Amniotic stem cell (primary cell): Measurements from ENCODE around the gene ULK4.
"Not testable (repeated sequence)": the region's sequence is repeated elsewhere in the genome, so short reads cannot be mapped to it uniquely, and the experiment has no call there.

Experiments used
- DNase-seq: peaks from one replicate; lab custom pipeline; 2025; lab: John Stamatoyannopoulos, UW

Gene ULK4

DNA sequence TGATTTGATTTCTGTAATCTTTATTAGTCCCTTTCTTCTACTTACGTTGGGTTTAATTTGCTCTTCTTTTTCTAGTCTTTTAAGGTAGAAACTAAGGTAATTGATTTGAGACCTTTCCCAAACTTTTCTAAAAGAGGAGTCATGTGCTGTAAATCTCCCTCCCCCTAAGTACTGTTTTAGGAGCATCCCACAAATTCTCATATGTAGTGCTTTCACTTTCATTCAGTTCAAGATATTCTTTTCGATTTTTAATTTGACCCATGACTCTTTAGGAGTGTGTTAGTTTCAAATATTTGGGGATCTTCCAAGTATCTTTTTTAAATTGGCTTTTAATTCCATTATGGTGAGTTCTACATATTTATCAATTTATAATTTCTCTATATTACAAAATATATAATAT is 520.8 kb downstream of the ULK4 start:
- DNase-seq, result no peak

DNA sequence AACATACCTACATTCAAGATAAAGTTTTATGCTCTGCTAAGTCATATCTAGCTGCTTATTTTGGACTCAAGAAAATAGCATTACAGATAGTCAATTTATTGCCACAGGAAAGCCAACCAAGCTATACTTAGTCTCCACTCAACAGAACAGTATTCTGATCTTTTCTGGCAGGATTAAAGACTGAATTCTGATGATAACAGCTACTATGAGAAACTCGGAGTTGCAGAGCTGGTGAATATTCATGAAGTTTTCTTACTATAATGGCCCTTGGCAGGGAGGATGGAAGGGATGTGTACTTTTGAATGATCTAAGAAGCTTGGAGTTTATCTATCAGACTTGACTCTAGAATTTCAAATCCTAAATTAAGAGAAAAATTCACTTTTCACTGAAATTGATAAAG is 524.9 kb downstream of the ULK4 start:
- no peak for DNase-seq

DNA sequence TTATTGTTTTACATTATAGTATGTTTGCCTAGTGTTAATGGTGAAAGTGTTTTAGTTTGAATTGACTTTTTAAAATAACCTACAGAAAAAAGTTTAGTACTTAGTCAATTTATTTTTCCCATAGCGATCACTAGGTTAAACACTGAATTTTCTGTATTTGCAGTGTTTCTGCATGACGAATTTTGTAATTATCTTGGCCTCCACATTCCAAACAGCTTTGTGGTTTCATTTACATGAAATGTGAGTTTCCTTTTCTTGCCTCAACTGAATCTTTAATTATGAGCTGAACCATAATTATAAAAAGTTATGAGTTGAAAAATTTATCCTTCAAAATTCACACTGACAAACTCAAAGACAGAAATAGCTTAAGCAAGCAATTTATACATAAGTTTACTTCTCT is 527.1 kb downstream of the ULK4 start:
- DNase-seq, result no peak

DNA sequence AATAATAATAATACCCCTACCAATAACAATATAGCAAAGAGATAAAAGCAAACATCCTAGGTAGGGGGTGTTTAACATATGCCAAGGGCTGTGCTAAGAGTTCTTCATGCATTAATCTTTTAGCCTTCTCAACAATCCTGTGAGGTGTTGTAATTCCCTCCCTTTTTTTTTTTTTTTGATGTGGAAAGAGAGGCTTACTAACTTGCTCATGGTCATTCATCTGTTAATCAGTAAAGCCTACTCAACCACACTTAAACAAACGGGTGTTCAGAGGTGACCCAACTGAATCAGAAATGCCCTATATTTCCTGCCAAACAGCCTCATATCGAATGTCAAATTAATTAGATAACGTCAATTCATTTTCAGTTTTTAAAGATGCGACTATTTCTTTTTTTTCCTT is 530.5 kb downstream of the ULK4 start:
- DNase-seq, result no peak

DNA sequence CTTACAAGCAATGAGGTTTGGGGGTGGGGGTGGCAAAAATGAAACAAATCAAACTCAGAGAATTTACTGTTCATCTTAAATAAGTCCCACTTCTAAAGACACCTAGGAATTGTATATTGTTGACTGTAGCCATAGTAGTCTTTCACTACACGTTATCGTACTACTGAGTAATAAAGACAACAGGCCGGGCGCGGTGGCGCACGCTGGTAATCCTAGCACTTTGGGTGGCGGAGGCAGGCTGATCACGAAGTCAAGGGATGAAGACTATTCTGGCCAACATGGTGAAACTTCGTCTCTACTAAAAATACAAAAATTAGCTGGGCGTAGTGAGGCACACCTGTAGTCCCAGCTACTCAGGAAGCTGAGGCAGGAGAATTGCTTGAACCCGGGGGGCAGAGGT is 531.0 kb downstream of the ULK4 start:
- no peak for DNase-seq

DNA sequence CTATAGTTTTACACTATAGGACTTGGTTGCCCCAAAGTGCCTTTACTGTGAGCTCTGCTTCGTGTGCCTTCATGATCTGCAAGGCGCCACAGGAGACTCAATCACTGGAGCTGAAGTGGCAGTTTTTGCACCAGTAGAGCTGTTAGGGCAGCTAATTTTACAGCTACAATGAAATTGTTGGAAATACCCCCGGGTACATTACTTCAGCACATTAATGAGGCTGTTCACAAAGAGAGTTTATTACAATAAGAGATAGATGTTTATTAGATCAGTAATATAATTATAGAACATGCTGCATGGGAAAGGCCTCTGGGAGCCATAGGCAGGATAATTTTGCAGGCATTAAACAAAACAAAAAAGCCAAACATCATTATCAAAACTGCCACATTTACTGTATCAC is 531.5 kb downstream of the ULK4 start:
- no peak for DNase-seq

DNA sequence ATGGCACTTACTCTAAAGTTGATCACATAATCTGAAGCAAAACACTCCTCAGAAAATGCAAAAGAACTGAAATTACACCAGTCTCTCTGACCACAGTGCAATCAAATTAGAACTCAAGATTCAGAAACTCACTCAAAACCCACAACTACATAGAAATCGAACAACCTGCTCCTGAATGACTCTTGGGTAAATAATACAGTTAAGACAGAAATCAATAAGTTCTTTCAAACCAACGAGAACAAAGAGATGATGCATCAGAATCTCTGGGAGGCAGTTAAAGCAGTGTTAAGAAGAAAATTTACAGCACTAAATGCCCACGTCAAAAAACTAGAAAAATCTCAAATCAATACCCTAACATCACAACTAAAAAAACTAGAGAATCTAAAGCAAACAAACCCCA is 535.4 kb downstream of the ULK4 start:
- no peak for DNase-seq

DNA sequence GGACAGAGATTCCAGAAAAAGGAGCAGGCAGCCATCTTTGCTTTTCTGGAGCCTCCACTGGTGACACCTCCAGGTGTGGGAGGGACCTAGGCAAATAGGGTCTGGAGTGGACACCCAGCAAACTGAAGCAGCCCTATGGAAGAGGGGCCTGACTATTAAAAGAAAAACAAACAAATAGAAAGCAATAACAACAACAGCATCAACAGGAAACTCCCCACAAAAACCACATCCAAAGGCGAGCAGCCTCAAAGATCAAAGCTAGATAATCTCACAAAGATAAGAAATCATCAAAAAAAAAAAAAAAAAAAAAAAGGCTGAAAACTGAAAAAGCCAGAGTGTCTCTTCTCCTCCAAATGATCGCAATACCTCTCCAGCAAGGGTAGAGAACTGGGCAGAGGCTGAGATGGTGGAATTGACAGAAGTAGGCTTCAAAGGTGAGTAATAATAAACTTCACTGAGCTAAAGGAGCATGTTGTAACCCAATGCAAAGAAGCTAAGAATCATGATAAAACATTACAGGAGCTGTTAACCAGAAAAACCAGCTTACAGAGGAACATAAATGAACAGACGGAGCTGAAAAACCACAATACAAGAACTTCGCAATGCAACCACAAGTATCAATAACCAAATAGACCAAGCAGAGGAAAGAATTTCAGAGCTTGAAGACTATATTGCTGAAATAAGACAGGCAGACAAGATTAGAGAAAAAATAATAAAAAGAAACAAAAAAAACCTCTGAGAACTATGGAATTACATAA is 537.2 kb downstream of the ULK4 start:
- no peak for DNase-seq

DNA sequence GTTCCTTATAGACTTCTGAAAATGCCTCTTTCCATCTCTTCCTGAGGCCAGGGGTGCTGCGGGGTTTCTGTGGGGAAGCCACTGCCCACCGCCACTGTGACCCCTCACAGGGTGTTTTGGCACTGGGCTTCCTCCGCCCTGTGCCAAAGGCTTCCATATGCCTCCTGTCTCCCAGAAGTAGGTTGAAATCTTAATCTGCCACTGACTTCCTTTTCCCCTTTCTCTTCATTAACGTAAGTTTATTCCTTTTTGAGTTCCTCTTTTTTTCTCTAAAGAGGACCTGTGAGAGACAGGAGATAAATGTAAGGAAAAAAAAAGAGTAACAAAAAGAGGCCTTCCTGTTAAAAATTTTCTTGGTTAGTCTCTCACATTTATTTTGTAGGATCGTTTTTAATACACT is 542.1 kb downstream of the ULK4 start:
- DNase-seq, result no peak

DNA sequence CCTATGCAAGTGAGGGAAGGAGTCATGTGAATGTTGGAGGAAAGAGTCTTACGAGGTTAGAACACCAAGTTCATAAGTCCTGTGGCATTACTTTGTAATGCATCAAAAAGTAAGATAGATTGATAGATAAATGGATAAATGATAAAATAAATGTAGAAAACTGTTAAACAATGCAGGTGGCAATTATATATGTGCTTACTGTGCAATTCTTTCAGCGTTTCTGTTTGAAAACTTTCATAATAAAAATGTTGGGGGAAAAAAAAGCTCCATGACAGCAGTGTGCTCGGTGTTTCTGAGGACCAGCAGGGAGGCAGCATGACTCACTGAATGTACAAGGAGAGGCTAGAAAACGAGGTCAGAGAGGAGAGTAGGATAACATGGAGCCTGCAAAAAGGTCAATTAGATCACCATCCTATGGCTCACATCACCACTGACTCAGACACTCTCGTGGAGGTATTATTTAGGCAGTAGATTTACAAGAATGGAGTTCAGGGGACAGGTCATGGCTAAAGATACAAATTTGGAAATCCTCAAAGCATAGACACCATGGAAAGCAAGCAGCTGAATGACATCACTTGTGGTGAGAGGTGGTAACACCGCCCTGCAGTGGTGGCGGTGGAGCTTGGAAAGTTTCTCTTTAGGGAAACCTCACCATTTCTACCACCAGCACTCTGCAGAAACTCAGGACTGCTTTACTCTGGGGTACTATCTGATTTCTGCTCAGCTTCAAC is 542.8 kb downstream of the ULK4 start:
- no peak for DNase-seq

DNA sequence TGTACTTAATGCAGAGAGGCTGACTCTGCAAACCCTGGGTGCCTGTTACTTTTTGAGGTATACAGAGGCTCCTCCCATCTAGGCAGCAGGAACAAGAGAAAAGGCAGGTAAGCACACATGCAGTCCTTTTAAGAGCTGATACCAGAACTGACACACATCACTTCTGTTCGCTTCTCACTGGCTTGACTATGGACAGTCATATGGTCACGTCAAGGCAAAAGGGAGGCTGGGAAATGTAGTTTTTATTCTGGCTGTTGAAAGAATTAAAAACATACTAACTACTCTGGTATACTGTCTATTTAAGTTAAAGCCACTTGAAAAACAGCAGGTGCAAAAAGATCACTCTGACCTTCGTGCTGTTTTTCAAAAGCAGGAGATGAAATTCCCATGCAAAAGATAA is 544.3 kb downstream of the ULK4 start:
- DNase-seq, result no peak

DNA sequence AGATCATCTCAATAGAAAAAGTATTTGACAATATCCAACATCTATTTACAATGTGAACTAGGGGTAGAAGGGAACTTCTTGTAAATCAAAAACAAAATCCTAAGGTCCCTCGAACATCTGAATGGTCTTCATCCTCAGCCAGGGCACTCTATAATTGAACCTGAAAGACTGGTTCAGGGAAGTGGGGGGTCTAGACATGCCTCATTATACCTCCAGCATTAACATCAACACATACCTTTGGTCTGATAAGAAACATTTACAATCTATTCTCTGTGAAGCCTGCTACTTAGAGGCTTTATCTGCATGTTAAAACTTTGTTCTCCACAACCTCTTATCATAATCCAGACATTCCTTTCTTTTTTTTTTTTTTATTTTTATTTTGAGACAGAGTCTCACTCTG is 550.8 kb downstream of the ULK4 start:
- DNase-seq, result no peak

DNA sequence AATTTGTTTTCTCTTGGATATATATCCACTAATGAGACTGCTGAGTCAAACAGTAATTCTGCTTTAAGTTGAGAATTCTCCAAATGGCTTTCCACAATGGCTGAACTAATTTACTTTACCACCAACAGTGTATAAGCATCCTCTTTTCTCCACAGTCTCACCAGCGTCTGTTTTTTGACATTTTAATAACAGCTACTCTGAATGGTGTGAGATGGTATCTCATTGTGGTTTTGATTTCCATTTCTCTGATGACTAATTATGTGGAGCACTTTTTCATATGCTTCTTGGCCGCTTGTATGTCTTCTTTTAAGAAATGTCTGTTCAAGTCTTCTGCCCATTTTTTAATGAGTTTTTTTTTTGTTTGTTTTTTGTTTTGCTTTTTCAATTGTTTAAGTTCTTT is 556.4 kb downstream of the ULK4 start:
- no peak for DNase-seq

DNA sequence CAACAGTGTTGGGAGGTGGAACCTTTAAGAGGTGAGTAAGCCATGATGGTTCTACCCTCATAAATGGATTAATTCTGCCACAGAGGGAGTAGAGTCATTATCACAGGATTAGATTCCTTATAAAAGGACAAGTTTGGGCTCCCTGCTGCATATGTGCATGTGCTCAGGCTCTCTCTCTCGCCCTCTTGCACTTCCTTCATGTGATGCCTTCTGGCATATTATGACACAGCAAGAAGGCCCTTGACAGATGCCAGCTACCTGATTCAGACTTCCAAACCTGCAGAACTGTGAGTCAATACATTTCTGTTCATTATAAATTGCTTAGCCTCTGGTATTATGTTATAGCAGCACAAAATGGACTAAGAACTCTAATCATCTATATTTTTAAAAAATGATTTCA is 557.3 kb downstream of the ULK4 start:
- no peak for DNase-seq

DNA sequence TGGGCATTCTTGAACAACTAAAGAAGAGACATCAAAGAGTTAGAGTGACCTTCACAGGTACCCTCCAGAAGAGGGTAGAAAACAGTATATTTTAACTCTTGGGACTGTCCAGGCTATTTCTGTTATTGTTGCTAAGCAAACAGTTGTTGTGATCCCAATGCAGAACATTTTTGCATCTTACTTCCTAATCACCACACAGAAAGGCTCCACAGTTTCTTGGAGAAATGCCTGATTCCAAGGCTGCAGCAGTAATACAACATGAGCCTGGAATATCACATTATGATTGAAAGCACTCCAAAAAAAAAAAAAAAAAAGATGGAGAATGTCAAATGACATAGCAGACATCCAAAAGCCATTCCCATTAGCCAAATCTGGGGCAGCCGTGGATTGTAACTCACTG is 567.0 kb downstream of the ULK4 start:
- DNase-seq, result no peak

DNA sequence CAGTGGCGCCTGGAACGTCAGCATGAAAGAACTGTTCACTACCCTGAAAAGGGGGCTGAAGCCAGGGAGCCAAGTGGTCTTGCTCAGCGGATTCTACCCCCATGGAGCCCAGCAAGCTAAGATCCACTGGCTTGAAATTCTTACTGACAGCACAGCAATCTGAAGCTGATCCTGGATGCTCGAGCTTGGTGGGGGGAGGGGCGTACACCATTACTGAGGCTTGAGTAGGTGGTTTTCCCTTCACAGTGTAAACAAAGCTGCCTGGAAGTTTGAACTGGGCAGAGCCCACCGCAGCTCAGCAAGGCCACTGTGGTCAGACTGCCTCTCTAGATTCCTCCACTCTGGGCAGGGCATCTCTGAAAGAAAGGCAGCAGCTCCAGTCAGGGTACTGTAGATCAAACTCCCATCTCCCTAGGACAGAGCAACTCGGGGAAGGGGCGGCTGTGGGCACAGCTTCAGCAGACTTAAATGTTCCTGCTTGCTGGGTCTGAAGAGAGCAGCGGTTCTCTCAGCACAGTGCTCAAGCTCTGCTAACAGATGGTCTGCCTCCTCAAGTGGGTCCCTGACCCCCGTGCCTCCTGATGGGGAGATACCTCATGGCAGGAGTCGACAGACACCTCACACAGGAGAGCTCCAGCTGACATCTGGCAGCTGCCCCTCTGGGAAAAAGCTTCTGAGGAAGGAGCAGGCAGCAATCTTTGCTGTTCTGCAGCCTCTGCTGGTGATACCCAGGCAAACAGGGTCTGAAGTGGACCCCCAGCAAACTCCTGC is 591.0 kb downstream of the ULK4 start:
- DNase-seq, result not testable (repeated sequence)

DNA sequence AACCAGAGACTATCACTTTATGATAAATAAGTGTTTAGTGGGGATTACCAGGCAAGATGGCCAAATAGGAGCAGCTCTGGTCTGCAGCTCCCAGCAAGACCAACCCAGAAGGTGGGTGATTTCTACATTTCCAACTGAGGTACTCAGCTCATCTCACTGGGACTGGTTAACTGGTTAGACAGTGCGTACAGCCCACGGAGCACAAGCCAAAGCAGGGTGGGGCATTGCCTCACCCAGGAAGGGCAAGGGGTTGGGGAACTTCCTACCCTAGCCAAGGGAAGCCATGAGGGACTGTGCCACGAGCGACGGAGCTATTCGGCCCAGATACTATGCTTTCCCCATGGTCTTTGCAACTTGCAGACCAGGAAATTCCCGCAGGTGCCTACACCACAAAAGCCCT is 591.6 kb downstream of the ULK4 start:
- DNase-seq, result no peak

DNA sequence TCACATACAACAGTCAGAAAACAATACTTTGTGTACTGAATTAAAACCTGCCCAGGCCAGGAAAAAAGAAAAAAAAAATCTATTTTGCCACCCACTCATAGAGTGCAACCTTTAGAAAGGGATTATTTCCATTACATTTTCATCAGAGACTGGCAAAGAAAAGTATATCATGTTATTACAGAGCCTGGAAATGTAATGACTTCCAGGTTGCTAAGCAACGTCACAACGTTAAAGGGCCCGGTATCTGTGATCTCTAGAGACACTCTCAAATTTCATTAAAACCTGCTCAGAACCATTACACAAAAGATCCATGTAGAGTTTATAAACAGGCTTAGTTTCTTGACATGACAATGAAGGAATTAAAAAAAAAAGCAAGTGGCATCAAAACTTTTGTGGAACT is 592.1 kb downstream of the ULK4 start:
- DNase-seq, result no peak

DNA sequence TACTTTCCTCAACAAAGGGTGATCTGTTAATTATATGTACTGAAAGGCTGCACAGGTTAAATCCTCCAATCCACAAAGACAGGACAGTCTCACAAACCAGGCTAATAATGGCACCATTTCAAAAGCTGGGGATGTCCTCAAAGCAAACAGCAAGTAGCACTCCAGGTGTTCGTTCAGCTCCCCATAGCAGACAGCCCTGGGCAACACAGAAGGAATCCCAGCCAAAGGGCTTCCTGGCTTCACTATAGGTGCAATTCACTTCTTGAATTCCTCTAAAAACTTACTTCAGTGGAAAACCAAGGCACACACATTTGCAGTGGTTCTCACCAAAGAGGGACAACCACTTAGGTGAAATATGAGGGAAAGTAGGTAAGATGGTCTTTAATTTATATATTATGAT is 595.9 kb downstream of the ULK4 start:
- no peak for DNase-seq

DNA sequence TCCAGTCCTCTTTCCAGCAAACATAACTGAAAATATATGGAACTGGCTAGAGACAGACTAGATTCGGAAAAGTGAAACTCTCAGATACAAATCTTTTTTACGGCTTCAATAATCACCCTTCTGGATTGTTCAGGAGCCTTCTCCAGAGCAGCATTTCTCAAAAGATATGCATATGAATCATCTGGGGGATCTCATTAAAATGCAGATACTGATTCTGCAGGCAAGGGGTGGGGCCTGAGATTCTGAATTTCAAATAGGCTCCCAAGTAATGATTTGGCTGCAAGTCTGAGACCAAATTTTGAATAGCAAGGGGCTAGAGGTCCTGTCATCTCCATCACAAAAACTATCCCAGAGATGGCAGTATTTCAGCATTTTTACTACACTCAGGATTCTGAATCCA is 597.2 kb downstream of the ULK4 start:
- DNase-seq, result no peak

DNA sequence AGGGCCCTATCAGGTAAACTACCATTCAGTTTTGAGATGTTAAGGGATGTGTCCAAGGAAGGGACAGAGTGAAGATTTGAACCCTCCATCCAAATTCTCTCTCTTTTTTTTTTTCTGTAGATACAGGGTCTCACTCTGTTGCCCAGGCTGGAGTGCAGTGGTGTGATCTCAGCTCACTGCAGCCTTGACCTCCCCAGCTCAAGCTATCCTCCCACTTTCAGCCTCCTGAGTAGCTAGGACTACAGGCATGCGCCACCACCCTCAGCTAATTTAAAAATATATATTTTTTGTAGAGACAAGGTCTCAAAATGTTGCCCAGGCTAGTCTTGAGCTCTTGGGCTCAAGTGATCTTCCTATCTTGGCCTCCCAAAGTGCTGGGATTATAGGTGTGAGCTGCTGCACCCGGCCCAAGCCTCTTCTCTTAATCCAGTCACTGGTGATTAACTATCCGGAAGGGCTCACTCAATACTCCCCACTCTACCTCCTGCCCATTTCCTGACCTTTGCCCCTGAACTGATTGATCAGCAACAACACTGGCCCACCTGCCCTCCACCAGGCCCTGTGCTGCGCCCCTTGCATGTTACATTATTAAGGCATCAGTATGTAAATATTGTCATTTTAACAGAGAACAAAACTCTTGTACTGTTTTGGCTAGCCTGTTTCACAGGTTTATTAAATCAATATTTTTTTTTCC is 597.9 kb downstream of the ULK4 start:
- no peak for DNase-seq
